Stomach (tissue), 9 donors: ENCODE measurements around the gene NUFIP2. TPM values are rescaled to one million over a fixed set of nuclear protein-coding genes. Genes with fewer than 3 reads are reported as not detected.

Experiments
- DNase-seq, 2 donors: peaks; one replicate each; pipeline versions ENCODE4 v3.0.0 to v3.0.0-alpha.2; 2013 to 2019
- H3K27ac ChIP-seq, 5 donors: fragments of 200-600 bp in 4 of 5; sonication (generic) in 4 of 5; one replicate each; pipeline ENCODE4 v1.5.1; 2013 to 2019; ENCODE audit warnings: mild to moderate bottlenecking in 1 of 5, moderate library complexity in 1 of 5
- H3K27me3 ChIP-seq, 3 donors: fragments of 200-600 bp; sonication (generic); one replicate each; pipeline ENCODE4 v1.5.1; 2017 to 2019; ENCODE audit warnings: mixed run types in 1 of 3
- H3K36me3 ChIP-seq, 4 donors: fragments of 200-600 bp; sonication (generic); 1 replicate in 3 of 4; 2 replicates in 1 of 4; pipeline ENCODE4 v1.5.1; 2016 to 2019
- H3K4me1 ChIP-seq, 4 donors: fragments of 200-600 bp; sonication (generic); one replicate each; pipeline ENCODE4 v1.5.1; 2016 to 2019
- H3K4me3 ChIP-seq, 4 donors: fragments of 200-600 bp; sonication (generic) in 3 of 4; one replicate each; pipeline ENCODE4 v1.5.1; 2016 to 2019; ENCODE audit warnings: mild to moderate bottlenecking in 1 of 4
- H3K9me3 ChIP-seq, 4 donors: fragments of 200-600 bp; sonication (generic); one replicate each; pipeline ENCODE4 v1.5.1; 2016 to 2019
- EP300 ChIP-seq: sonication (generic); formaldehyde crosslinking; IDR thresholded peaks from one replicate; pipeline ENCODE4 v1.6.1; 2017; ENCODE audit warnings: antibody characterized with exemption
- POLR2A ChIP-seq, 4 donors: fragments of 450-650 bp; IDR thresholded peaks; one replicate each; pipeline ENCODE4 v1.6.1; 2016; ENCODE audit warnings: antibody characterized with exemption in 4 of 4, control low read depth in 2 of 4, mild to moderate bottlenecking in 1 of 4, moderate library complexity in 1 of 4
- POLR2AphosphoS5 ChIP-seq, 3 donors: sonication (generic); formaldehyde crosslinking; IDR thresholded peaks; one replicate each; pipeline ENCODE4 v1.6.1; 2016; ENCODE audit warnings: antibody characterized with exemption in 3 of 3
- WGBS, 5 donors: extraction: QIAGEN DNeasy Blood & Tissue Kit in 3 of 5; methylation state at CpG; one replicate each; pipeline versions ENCODE4 v1.1.5 to v1.1.7; 2013 to 2018; 5-methylcytosine and 5-hydroxymethylcytosine counted together
- intact Hi-C: fragments of 100-400 bp; cut with DNase I; formaldehyde crosslinking; loops from one replicate; pipeline ENCODE4 v1.15.1; 2023; ENCODE audit warnings: low total_unique reads
- polyA plus RNA-seq, 3 donors: library from polyadenylated mRNA; stranded (reverse); fragments of 200-250 nt; gene quantifications; one replicate each; pipeline ENCODE4 v1.2.3, GENCODE V29; 2013
- total RNA-seq, 5 donors: library from RNA; depleted of rRNA; stranded (reverse); fragments of >200 nt; gene quantifications; one replicate each; pipeline versions ENCODE4 v1.1.0 to v1.2.3, GENCODE V29; 2014 to 2016
- TF ChIP-seq, protein P1 (sequence below), 7 experiments: fragments of 450-650 bp in 4 of 7; fragments of 200-600 bp in 3 of 7; sonication (generic) in 3 of 7; IDR thresholded peaks; one replicate each; pipeline ENCODE4 v1.5.1; 2016 to 2019; ENCODE audit warnings: antibody characterized with exemption in 7 of 7, control low read depth in 2 of 7, mild to moderate bottlenecking in 1 of 7
- donor health status: healthy with polysubstance abuse.
- donor health status: Bipolar disorder and iron deficiency.
- donor health status: healthy.

NUFIP2 gene
- total and polyA plus RNA-seq, 8 donors = 5.6 to 151 (median 27.8) TPM

DNA sequence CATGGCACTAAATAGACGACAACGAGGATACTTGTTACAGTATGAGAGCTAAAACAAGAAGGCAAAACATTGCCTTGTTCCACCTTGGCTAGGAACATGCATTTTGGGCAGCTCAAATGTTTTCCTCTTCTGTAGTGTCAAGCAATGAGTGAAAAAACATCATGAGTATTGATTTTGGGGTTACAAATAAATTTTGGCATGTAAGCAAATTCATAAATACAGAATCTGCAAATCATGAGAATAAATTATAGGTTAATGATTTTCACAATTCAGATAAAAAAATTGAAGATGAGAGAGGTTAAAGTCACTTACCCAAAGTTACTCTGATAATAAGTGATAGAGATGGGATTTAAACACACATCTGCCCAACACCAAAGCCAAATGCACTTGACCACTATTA lies 28.4 kb upstream of the NUFIP2 start:
- WGBS, 5 donors = 82 to 92% (median 90%) methylated on average over 2 of the region's 2 CpGs
- TF ChIP-seq, protein P1, sequence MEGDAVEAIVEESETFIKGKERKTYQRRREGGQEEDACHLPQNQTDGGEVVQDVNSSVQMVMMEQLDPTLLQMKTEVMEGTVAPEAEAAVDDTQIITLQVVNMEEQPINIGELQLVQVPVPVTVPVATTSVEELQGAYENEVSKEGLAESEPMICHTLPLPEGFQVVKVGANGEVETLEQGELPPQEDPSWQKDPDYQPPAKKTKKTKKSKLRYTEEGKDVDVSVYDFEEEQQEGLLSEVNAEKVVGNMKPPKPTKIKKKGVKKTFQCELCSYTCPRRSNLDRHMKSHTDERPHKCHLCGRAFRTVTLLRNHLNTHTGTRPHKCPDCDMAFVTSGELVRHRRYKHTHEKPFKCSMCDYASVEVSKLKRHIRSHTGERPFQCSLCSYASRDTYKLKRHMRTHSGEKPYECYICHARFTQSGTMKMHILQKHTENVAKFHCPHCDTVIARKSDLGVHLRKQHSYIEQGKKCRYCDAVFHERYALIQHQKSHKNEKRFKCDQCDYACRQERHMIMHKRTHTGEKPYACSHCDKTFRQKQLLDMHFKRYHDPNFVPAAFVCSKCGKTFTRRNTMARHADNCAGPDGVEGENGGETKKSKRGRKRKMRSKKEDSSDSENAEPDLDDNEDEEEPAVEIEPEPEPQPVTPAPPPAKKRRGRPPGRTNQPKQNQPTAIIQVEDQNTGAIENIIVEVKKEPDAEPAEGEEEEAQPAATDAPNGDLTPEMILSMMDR (IDR thresholded peaks at IDR 0.05) = no peak
- TF ChIP-seq POLR2AphosphoS5 (IDR thresholded peaks at IDR 0.05) (no peak), POLR2A (IDR thresholded peaks at IDR 0.05) (no peak)
- no peak overlapping the region for H3K27ac ChIP-seq

DNA sequence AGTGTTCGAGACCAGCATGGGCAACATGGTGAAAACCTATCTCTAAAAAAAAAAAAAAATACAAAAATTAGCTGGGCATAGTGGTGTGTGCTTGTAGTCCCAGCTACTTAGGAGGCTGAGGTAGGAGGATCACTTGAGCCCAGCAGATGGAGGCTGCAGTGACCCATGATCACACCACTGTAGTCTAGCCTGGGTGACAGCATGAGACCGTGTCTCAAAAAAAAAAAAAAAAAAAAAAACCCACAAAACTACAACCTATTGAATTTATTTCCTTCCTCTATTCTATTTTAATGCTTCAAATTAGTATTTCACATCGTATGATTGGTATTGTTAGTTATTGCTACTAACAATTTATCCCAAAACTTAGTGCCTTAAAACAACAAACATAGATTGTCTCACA lies 9.4 kb upstream of the NUFIP2 start:
- no peak overlapping the region for H3K27ac ChIP-seq
- DNase-seq = no peak
- H3K9me3 ChIP-seq = no peaks in the 10 kb centered on the region
- H3K36me3 ChIP-seq = no peaks in the 10 kb centered on the region
- no peak for TF ChIP-seq POLR2AphosphoS5 (IDR thresholded peaks at IDR 0.05)
- no peak overlapping the region for H3K4me3 ChIP-seq
- H3K27me3 ChIP-seq = peaks cover 0 to 10% (median 0%) of the 10 kb centered on the region in 3 donors
- no peaks in the 10 kb centered on the region for H3K4me1 ChIP-seq
- intact Hi-C loops = no loop called here
- WGBS, 5 donors = 63 to 86% (median 81%) methylated on average over 3 of the region's 3 CpGs

More for the DNA sequence above, 28.4 kb upstream of the NUFIP2 start:
- Histone ChIP-seq H3K9me3 (no peaks in the 10 kb centered on the region), H3K4me3 (no peak overlapping the region), H3K36me3 (no peaks in the 10 kb centered on the region), H3K4me1 (no peaks in the 10 kb centered on the region), H3K27me3 (no peaks in the 10 kb centered on the region)
- no peak for DNase-seq
- intact Hi-C loops = no loop called here

DNA sequence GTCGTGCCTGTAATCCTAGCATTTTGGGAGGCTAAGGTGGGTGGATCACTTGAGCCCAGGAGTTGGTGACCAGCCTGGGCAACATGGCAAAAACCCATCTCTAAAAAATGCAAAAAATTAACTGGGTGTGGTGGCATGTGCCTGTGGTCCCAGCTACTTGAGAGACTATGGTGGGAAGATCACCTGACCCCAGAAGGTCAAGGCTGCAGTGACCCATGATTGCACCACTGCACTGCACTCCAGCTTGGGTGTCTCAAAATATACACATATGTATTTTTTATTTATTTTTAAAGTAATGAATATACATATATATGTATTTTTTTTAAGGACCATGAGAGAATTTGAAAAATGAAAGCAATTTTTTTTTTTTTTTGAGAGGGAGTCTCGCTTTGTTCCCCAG lies 5.1 kb upstream of the NUFIP2 start:
- Histone ChIP-seq H3K9me3 (no peaks in the 10 kb centered on the region), H3K27ac (no peak overlapping the region), H3K4me1 (peaks cover 0 to 8% (median 0%) of the 10 kb centered on the region in 4 donors), H3K27me3 (no peaks in the 10 kb centered on the region), H3K36me3 (no peaks in the 10 kb centered on the region), H3K4me3 (no peak overlapping the region)
- intact Hi-C loops = no loop called here
- 91 to 100% (median 96%) methylated on average over 2 of the region's 2 CpGs for WGBS, 5 donors
- TF ChIP-seq, protein P1 (IDR thresholded peaks at IDR 0.05) = no peak
- TF ChIP-seq EP300 = no peak
- TF ChIP-seq POLR2AphosphoS5 (IDR thresholded peaks at IDR 0.05) = no peak
- no peak for TF ChIP-seq POLR2A (IDR thresholded peaks at IDR 0.05)
- no peak for DNase-seq

DNA sequence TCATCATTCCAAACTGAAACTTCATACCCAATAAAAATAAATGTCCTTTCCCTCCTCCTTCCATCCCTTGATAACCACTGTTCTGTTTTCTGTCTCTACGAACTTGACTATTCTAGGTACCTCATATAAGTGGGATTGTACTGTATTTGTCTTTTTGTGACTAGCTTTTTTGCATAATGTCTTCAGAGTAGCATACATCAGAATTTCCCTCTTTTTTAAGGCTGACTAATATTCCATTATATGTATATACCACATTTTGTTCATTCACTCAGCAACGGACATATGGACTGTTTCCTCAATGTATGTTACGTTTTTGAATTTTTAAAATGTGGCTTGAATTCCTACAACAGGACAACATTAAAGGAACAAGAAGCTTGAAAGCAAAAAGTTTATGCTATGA lies 1.5 kb upstream of the NUFIP2 start:
- H3K9me3 ChIP-seq = no peaks in the 10 kb centered on the region
- H3K4me3 ChIP-seq = no peak overlapping the region
- intact Hi-C loops = no loop called here
- 92 to 97% (median 97%) methylated on average over 3 of the region's 3 CpGs for WGBS, 5 donors
- TF ChIP-seq POLR2AphosphoS5 (IDR thresholded peaks at IDR 0.05) (no peak), EP300 (no peak), POLR2A (IDR thresholded peaks at IDR 0.05) (no peak)
- TF ChIP-seq, protein P1 (IDR thresholded peaks at IDR 0.05) = no peak
- peaks cover 5 to 26% (median 16%) of the 10 kb centered on the region in 4 donors for H3K4me1 ChIP-seq
- H3K27me3 ChIP-seq = no peaks in the 10 kb centered on the region
- no peak overlapping the region for H3K27ac ChIP-seq
- no peaks in the 10 kb centered on the region for H3K36me3 ChIP-seq
- DNase-seq = no peak

DNA sequence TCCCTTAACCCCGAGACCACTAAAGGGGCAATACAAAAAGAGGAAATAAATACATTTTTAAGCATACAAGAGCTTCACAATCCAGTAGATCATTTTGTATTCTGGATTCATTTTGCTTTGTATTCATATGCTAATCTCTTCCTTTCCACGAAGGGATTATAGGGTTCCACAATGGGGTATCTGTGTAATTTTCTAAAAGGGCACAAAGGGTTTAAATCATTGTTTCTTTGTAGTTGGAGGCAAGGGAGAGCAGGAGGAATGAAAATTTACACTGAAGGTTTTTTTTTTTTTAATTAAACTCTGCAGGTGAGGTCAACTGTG lies 592 bp upstream of the NUFIP2 start:
- H3K4me3 ChIP-seq = peak overlapping the region; percentile 85 to 99 (median 93)
- H3K27ac ChIP-seq = peak overlapping the region; percentile 72 to 100 (median 99)
- DNase-seq = no peak
- no peaks in the 10 kb centered on the region for H3K27me3 ChIP-seq
- H3K4me1 ChIP-seq = peaks cover 14 to 35% (median 25%) of the 10 kb centered on the region in 4 donors
- H3K9me3 ChIP-seq = no peaks in the 10 kb centered on the region
- WGBS, 5 donors = 0 to 2% (median 1%) methylated on average over 2 of the region's 2 CpGs
- peaks cover 0 to 8% (median 0%) of the 10 kb centered on the region in 4 donors for H3K36me3 ChIP-seq
- intact Hi-C loops = no loop called here
- TF ChIP-seq, protein P1 (IDR thresholded peaks at IDR 0.05) = no peak
- no peak for TF ChIP-seq EP300
- no peak for TF ChIP-seq POLR2AphosphoS5 (IDR thresholded peaks at IDR 0.05)
- TF ChIP-seq POLR2A (IDR thresholded peaks at IDR 0.05) = no peak
